NB4 (cell line): ENCODE measurements around the gene PIGL.

Source experiments
- MYC ChIP-seq: IDR thresholded peaks from 2 replicates; pipeline ENCODE4 v1.6.1; 2011; ENCODE audit warnings: low read depth, low read length
- POLR2A ChIP-seq: IDR thresholded peaks from 2 replicates; pipeline ENCODE4 v1.6.1; 2011; ENCODE audit warnings: mild to moderate bottlenecking; ENCODE audit not compliant: insufficient read length; ENCODE audit errors: extremely low read depth
- TF ChIP-seq, protein P1 (sequence below): IDR thresholded peaks from one replicate; pipeline ENCODE4 v1.5.1; 2012; ENCODE audit warnings: low read depth, low read length

DNA sequence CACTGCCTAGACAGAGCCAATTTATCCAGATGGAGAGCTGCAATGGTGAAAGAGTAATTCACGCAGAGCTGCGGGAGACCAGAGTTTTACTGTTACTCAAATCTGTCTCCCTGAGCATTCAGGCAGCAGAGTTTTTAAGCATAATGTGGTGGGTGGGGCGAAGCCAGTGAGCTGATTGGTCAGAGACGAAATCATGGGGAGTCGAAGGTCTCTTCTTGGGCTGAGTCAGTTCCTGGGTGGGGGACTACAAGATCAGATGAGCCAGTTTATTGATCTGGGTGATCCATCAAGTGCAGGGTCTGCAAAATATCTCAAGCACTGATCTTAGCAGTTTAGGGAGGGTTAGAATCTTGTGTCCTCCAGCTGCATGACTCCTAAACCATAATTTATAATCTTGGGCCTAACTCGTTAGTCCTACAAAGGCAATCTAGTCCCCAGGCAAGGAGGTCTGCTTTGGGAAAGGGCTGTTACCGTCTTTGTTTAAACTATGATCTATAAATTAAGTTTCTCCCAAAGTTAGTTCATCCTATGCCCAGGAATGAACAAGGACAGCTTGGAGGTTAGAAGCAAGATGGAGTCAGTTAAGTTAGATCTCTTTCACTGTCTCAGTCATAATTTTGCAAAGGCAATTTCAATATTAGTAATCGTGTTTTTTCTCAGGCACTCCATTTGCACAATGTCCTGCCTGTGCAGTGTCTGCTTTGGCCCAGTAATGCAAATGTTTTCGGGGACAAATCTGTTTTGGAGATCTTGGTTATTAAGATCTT lies 27.0 kb downstream of the PIGL start:
- TF ChIP-seq, protein P1, sequence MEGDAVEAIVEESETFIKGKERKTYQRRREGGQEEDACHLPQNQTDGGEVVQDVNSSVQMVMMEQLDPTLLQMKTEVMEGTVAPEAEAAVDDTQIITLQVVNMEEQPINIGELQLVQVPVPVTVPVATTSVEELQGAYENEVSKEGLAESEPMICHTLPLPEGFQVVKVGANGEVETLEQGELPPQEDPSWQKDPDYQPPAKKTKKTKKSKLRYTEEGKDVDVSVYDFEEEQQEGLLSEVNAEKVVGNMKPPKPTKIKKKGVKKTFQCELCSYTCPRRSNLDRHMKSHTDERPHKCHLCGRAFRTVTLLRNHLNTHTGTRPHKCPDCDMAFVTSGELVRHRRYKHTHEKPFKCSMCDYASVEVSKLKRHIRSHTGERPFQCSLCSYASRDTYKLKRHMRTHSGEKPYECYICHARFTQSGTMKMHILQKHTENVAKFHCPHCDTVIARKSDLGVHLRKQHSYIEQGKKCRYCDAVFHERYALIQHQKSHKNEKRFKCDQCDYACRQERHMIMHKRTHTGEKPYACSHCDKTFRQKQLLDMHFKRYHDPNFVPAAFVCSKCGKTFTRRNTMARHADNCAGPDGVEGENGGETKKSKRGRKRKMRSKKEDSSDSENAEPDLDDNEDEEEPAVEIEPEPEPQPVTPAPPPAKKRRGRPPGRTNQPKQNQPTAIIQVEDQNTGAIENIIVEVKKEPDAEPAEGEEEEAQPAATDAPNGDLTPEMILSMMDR: no peak
- no peak for TF ChIP-seq POLR2A
- TF ChIP-seq MYC: no peak
